MM.1S (cell line): ENCODE data around the gene F8.
"Not testable (repeated sequence)": the region's sequence is repeated elsewhere in the genome, so short reads cannot be mapped to it uniquely, and the experiment has no call there.

Experiments
- DNase-seq: peaks from one replicate; pipeline ENCODE4 v3.0.0-alpha.2; 2015
- H2AFZ ChIP-seq: fragments of 300-600 bp; sonication (generic); 2 replicates; pipeline ENCODE4 v1.6.0; 2016; ENCODE audit warnings: antibody characterized with exemption, low read length
- H3F3A ChIP-seq: fragments of 300-600 bp; sonication (generic); 2 replicates; pipeline ENCODE4 v1.6.1; 2016; ENCODE audit warnings: mild to moderate bottlenecking, antibody characterized with exemption, low read length, moderate library complexity, mixed read lengths; ENCODE audit not compliant: insufficient read depth
- H3K27ac ChIP-seq: fragments of 300-600 bp; sonication (generic); 2 replicates; pipeline ENCODE4 v1.5.1; 2016; ENCODE audit warnings: mild to moderate bottlenecking, low read length
- H3K27me3 ChIP-seq: fragments of 300-600 bp; sonication (generic); replicated peaks from 2 replicates; pipeline ENCODE4 v1.6.0; 2016; ENCODE audit warnings: low read length; ENCODE audit not compliant: insufficient read depth
- H3K36me3 ChIP-seq: fragments of 300-600 bp; sonication (generic); replicated peaks from 2 replicates; pipeline ENCODE4 v1.6.1; 2016; ENCODE audit warnings: mild to moderate bottlenecking, low read length, mixed read lengths; ENCODE audit not compliant: insufficient read depth
- H3K4me1 ChIP-seq: fragments of 300-600 bp; sonication (generic); 2 replicates; pipeline ENCODE4 v1.6.1; 2016; ENCODE audit warnings: low read length, mixed read lengths
- H3K4me2 ChIP-seq: fragments of 300-600 bp; sonication (generic); 2 replicates; pipeline ENCODE4 v1.6.0; 2016; ENCODE audit warnings: low read depth, low read length
- H3K4me3 ChIP-seq: fragments of 300-600 bp; sonication (generic); 2 replicates; pipeline ENCODE4 v1.5.1; 2016; ENCODE audit warnings: low read length, mixed read lengths
- H3K79me2 ChIP-seq: fragments of 300-600 bp; sonication (generic); 2 replicates; pipeline ENCODE4 v1.6.1; 2016; ENCODE audit warnings: mixed run types, low read length, mixed read lengths
- H3K9ac ChIP-seq: fragments of 300-600 bp; sonication (generic); 2 replicates; pipeline ENCODE4 v1.6.1; 2016; ENCODE audit warnings: low read length, mixed read lengths
- H3K9me2 ChIP-seq: fragments of 300-600 bp; sonication (generic); replicated peaks from 2 replicates; pipeline ENCODE4 v1.6.1; 2016; ENCODE audit warnings: mild to moderate bottlenecking, low read length, mixed read lengths; ENCODE audit not compliant: insufficient read depth
- H3K9me3 ChIP-seq: fragments of 300-600 bp; sonication (generic); replicated peaks from 2 replicates; pipeline ENCODE4 v1.6.1; 2016; ENCODE audit warnings: mild to moderate bottlenecking, low read length, mixed read lengths; ENCODE audit not compliant: insufficient read depth
- H4K20me1 ChIP-seq: fragments of 300-600 bp; sonication (generic); 2 replicates; pipeline ENCODE4 v1.6.1; 2016; ENCODE audit warnings: mild to moderate bottlenecking, low read length, moderate library complexity, mixed read lengths; ENCODE audit not compliant: insufficient read depth
- EZH2 ChIP-seq: fragments of 300-600 bp; sonication (generic); optimal IDR thresholded peaks from 2 replicates; pipeline ENCODE3; 2017; ENCODE audit warnings: low read depth, mild to moderate bottlenecking, antibody characterized with exemption, low read length, mixed read lengths
- EZH2phosphoT487 ChIP-seq: fragments of 300-600 bp; sonication (generic); IDR thresholded peaks from 2 replicates; pipeline ENCODE4 v1.6.1; 2018; ENCODE audit warnings: antibody characterized with exemption, low read length
- TF ChIP-seq, protein P1 (sequence below): fragments of 300-600 bp; sonication (generic); IDR thresholded peaks from 2 replicates; pipeline ENCODE4 v1.5.1; 2016; ENCODE audit warnings: antibody characterized with exemption, low read length, mixed read lengths

F8 gene

GRCh38 chrX:155009994-155010472, 12.5 kb downstream of the F8 start:
- Histone ChIP-seq H2AFZ (no peak overlapping the region), H3K4me3 (no peak overlapping the region), H3K9ac (no peak overlapping the region), H3K79me2 (no peaks in the 10 kb centered on the region), H3K9me2 (no peaks in the 10 kb centered on the region), H3K36me3 (no peaks in the 10 kb centered on the region), H3K27me3 (no peaks in the 10 kb centered on the region), H3K27ac (no peak overlapping the region), H4K20me1 (no peaks in the 10 kb centered on the region), H3K9me3 (no peaks in the 10 kb centered on the region), H3F3A (no peaks in the 10 kb centered on the region), H3K4me2 (no peak overlapping the region), H3K4me1 (no peaks in the 10 kb centered on the region)
- TF ChIP-seq EZH2: no peak
- TF ChIP-seq, protein P1, sequence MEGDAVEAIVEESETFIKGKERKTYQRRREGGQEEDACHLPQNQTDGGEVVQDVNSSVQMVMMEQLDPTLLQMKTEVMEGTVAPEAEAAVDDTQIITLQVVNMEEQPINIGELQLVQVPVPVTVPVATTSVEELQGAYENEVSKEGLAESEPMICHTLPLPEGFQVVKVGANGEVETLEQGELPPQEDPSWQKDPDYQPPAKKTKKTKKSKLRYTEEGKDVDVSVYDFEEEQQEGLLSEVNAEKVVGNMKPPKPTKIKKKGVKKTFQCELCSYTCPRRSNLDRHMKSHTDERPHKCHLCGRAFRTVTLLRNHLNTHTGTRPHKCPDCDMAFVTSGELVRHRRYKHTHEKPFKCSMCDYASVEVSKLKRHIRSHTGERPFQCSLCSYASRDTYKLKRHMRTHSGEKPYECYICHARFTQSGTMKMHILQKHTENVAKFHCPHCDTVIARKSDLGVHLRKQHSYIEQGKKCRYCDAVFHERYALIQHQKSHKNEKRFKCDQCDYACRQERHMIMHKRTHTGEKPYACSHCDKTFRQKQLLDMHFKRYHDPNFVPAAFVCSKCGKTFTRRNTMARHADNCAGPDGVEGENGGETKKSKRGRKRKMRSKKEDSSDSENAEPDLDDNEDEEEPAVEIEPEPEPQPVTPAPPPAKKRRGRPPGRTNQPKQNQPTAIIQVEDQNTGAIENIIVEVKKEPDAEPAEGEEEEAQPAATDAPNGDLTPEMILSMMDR: no peak
- no peak for TF ChIP-seq EZH2phosphoT487
- DNase-seq: no peak

GRCh38 chrX:155008578-155008977, 13.9 kb downstream of the F8 start:
- not testable (repeated sequence) for H4K20me1 ChIP-seq, H3K9ac ChIP-seq, H3K36me3 ChIP-seq, H3K27ac ChIP-seq, H3K4me1 ChIP-seq, H3K27me3 ChIP-seq, H3F3A ChIP-seq, DNase-seq, H3K9me3 ChIP-seq, H3K79me2 ChIP-seq, H2AFZ ChIP-seq, H3K4me3 ChIP-seq, H3K9me2 ChIP-seq, H3K4me2 ChIP-seq

- H3K4me3 ChIP-seq, H3K79me2 ChIP-seq, H3K27ac ChIP-seq, H2AFZ ChIP-seq, H3F3A ChIP-seq, H3K36me3 ChIP-seq, H3K9me2 ChIP-seq, DNase-seq, H3K4me1 ChIP-seq, H3K27me3 ChIP-seq, H4K20me1 ChIP-seq, H3K9me3 ChIP-seq, H3K4me2 ChIP-seq, H3K9ac ChIP-seq: not testable (repeated sequence)
Observed at GRCh38 chrX:155006913-155007671, 15.4 kb downstream of the F8 start.

- H3K27me3 ChIP-seq, H3K9ac ChIP-seq, H3K4me3 ChIP-seq, H3K9me2 ChIP-seq, H3K4me1 ChIP-seq, H3K36me3 ChIP-seq, H3K9me3 ChIP-seq, H3K79me2 ChIP-seq, H2AFZ ChIP-seq, H3K27ac ChIP-seq, H3F3A ChIP-seq, H3K4me2 ChIP-seq, DNase-seq, H4K20me1 ChIP-seq: not testable (repeated sequence)
Observed at GRCh38 chrX:155006379-155006778, 16.1 kb downstream of the F8 start.

GRCh38 chrX:155005190-155005589, 17.3 kb downstream of the F8 start:
- Histone ChIP-seq H3K36me3 (no peaks in the 10 kb centered on the region), H4K20me1 (no peaks in the 10 kb centered on the region), H3K9me2 (no peaks in the 10 kb centered on the region), H3K4me3 (no peak overlapping the region), H3K79me2 (no peaks in the 10 kb centered on the region), H3K27ac (no peak overlapping the region), H3K9me3 (no peaks in the 10 kb centered on the region), H3K4me2 (no peak overlapping the region), H3K27me3 (no peaks in the 10 kb centered on the region), H3K9ac (no peak overlapping the region), H3K4me1 (no peaks in the 10 kb centered on the region), H2AFZ (no peak overlapping the region), H3F3A (no peaks in the 10 kb centered on the region)
- no peak for DNase-seq
- TF ChIP-seq, protein P1: no peak
- no peak for TF ChIP-seq EZH2phosphoT487
- no peak for TF ChIP-seq EZH2
